HG03064 (cell line): ENCODE measurements around the gene SMARCC1.
A peak's percentile ranks its signal among the peaks of the same experiment; 100 is the strongest.
"Not testable (repeated sequence)": the region's sequence is repeated elsewhere in the genome, so short reads cannot be mapped to it uniquely, and the experiment has no call there.

Source experiments
- ATAC-seq: cut with Tn5 transposase; IDR thresholded peaks from one replicate; pipeline ENCODE4 v1.9.1; 2021; ENCODE audit warnings: low read depth; ENCODE audit not compliant: unreplicated experiment

The SMARCC1 gene

GRCh38 chr3:47781685-47782445 lies at the start of gene SMARCC1:
TSS of gene SMARCC1 (minus strand) at chr3:47781893. CDS start at chr3:47781797, 96 bp downstream.
- ATAC-seq = peak; percentile 62

DNA sequence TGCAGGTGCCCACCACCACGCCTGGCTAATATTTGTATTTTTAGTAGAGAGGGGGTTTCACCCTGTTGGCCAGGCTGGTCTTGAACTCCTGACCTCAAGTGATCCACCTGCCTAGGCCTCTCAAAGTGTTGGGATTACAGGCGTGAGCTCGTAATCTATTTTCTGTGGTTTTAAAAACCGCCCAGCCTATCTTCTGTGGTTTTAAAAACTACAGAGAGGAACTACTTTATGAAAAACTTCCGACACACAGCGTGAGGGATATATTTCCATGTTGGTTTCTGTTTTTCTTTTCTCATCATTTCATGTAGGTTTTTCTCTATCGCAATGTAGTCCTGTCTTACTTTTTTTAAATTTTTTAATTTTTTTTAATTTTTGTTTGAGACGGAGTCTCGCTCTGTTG lies 47.8 kb upstream of the SMARCC1 start:
- ATAC-seq = not testable (repeated sequence)

GRCh38 chr3:47825590-47825989 lies 43.9 kb upstream of the SMARCC1 start:
- ATAC-seq = peak; percentile 2

GRCh38 chr3:47824541-47825473 lies 43.1 kb upstream of the SMARCC1 start:
- peak; percentile 81 for ATAC-seq

DNA sequence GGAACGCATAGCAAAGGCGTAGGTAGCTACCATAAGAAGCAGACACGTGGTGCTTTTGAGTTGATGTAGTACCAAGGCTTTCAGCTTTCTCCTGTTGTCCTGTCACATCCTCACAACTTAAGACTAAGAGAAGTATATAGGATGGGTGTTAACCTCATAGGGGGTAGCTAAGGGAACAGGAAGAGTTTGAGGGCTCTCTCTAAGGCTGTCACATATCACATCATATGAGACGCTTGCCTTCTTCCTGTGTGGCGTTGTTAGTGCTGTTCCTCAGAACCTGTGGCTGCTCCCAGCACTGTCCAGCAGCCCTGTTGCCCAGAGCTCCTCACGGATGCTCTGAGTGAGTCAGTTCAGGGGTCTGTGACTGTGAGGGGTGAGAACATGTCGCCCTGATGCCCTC lies 35.9 kb upstream of the SMARCC1 start:
- no peak for ATAC-seq

DNA sequence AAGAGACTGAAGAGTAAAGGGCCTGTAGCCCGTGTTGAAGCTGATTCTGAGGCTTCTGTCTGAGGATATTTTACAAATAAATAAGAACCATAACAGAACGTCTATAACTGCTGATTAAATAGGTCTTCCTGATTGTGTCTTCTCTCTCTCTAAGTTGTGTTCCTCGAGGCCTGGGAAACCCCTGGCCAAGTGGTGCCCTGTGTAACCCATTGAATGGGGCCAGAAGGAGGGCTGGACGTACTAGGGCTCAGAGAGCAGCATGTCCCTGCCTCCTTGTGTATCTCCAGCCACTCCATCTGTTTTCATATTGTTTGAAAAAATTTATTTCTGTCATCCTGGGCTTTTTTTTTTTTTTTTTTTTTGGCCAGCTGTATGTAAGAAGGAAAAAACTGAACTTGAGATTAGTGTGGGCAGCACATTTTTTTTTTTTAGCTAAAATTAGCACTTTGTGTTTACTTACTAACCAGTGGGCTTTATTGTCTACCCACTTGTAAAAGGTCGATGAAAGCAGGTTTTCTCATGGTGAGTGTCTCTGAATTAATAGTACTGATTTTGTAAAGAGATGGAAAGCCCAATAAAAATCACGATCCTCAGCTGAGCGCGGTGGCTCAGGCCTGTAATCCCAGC lies 32.0 kb upstream of the SMARCC1 start:
- no peak for ATAC-seq

DNA sequence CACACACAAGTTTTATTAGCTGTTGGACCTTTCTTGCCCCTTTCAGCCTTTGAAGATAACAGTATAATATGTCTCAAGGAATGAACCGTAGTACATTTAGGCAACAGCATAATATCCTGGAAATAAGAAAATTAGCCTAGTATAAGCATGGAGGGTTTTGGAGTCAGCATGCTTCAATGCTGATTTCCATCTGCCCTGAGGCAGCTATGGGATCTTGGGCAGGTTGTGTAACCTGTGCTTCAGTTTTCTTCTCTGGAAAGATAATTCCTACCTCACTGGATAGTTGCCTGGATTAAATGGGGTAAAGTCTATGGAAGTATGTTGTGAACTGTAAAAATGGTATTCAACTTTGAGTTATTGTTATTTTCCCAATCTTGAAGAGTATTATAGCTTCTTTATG lies 22.9 kb upstream of the SMARCC1 start:
- ATAC-seq = no peak

GRCh38 chr3:47803480-47804025 lies 21.9 kb upstream of the SMARCC1 start:
- no peak for ATAC-seq

DNA sequence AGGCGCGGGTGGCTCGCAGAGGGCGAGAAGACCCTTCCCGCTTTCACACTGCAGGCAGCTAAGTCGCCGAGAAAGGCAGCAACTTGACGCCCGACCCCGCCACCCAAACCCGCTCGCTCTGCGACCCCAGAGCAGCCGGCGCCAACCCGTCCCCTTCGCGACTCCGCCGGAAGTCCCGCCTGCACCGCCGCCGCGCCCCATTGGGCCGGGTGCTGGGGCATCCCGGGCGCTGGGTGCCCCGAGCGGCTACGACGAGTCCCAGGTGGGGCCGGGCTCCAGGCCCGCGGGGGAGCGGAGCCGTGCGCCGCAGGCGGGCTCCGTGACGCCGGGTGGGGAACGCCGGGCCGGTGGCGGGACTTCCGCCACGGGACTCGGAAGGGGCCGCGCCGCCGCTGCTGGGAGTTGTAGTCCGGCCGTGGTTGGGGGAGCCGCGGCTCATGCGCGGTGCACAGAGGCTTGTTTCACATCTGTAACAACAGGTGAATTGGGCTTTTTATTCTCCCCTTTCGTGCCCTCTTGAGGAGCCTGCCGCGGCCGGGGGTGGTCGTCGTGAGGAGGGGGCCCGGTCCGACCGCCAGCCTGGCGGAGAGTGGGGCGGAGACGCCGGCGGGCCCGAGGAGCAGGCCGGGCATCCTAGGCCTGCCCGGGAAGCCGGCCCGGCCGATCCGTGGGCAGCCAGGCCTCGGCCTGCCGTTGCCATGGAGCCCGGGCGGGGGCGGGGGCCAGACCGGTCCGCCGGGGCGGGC lies 21.2 kb upstream of the SMARCC1 start, which contains the start of gene DHX30:
DHX30 (plus strand) TSS at position 405 of the 746 bp plus-strand sequence. CDS start 7,546 bp downstream, outside the sequence.
- peak; percentile 78 for ATAC-seq

- no peak for ATAC-seq
Measured at GRCh38 chr3:47799733-47800132, 18.0 kb upstream of the SMARCC1 start.

DNA sequence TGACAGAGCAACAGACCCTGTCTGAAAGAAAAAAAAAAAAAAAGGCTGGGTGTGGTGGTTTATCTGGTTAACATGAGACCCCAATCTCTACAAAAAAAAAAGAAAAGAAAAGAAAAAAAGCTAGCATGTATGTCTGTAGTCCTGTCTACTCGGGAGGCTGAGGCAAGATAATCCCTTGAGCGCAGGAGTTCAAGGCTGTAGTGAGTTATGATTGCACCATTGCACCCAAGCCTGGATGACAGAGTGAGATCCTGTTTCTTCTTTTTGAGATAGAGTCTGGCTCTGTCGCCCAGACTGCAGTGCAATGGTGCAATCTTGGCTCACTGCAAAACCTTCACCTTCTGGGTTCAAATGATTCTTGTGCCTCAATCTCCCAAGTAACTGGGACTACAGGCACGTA lies 12.9 kb upstream of the SMARCC1 start:
- no peak for ATAC-seq

GRCh38 chr3:47792699-47793098 lies 11.0 kb upstream of the SMARCC1 start:
- no peak for ATAC-seq

DNA sequence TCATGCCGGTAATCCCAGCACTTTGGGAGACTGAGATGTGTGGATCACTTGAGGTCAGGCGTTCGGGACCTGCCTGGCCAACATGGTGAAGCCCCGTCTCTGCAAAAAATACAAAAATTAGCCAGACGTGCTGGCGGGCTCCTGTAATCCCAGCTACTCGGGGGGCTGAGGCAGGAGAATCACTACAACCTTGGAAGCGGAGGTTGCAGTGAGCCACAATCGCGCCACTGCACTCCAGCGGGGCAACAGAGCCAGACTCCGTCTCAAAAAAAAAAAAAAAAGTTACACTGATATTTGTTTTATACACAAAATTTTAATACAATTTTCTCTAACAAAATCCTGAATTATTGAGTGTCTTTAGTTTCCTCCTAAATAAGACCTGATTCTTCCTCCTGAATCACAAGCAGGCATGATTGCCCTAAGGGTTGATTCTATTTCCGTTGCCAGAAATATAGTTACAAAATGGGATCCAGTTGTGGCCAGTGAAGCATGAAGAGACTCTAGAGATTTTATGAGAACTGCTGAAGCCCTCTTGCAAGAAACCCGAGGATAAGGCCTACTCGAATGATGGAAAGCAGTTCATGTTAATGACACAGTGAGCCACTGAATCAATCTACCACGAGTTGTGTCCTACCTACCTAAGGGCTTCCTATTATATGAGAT lies 9.6 kb upstream of the SMARCC1 start:
- no peak for ATAC-seq

DNA sequence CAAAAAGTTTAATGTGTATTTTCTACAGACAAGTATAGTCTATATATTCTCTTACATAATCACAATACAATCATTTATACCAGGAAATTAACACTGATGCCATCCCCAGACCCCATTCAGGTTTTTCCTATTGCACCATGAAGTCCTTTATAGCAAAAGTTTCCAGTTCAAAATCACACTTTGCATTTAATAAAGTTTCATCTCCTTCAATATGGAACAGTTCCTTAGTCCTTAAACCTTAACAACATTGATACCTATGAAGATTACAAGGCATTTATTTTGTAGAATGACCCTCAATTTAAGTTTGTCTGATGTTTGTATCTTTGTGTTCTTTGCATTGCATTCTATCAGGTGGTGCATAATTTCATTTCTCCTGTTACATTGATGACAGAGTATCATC lies 2.0 kb upstream of the SMARCC1 start:
- ATAC-seq = no peak

GRCh38 chr3:47782446-47783308 lies 984 bp upstream of the SMARCC1 start:
- ATAC-seq = peak; percentile 9

GRCh38 chr3:47780741-47781684 lies 680 bp downstream of the SMARCC1 start:
- peak; percentile 39 for ATAC-seq

DNA sequence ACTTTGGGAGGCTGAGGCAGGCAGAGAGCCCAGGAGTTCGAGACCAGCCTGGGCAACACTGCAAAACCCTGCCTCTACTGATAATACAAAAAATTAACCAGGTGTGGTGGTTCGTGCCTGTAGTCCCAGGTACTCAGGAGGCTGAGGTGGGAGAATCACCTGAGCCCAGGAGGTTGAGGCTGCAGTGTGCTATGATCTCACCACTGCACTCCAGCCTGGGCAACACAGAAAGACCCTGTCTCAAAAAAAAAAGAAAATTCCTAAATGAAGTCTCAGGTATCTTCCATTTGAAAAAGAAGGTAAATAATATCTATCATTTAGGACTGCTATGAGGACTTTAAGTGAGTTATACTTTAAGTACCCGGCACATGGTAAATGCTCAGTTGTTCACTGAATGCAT lies 2.9 kb downstream of the SMARCC1 start:
- ATAC-seq = no peak
